ELR (cell line): ENCODE results near the gene UGT2B11.
"Not testable (repeated sequence)": the region's sequence is repeated elsewhere in the genome, so short reads cannot be mapped to it uniquely, and the experiment has no call there.

Experiments used
- DNase-seq: peaks from one replicate; pipeline ENCODE4 v3.0.0-alpha.2; 2015; ENCODE audit warnings: low read depth

The UGT2B11 gene

GRCh38 chr4:69214716-69215115, at the start of gene UGT2B11:
UGT2B11 (minus strand) TSS chr4:69214748; CDS start chr4:69214722, 26 bp downstream.
- DNase-seq, result no peak

- DNase-seq, result not testable (repeated sequence)
Observed at GRCh38 chr4:69253147-69253772, 38.7 kb upstream of the UGT2B11 start.

- DNase-seq, result not testable (repeated sequence)
Observed at GRCh38 chr4:69250884-69251283, 36.3 kb upstream of the UGT2B11 start.

GRCh38 chr4:69242562-69243240, 28.2 kb upstream of the UGT2B11 start:
- not testable (repeated sequence) for DNase-seq

- DNase-seq, result not testable (repeated sequence)
Observed at GRCh38 chr4:69241746-69242145, 27.2 kb upstream of the UGT2B11 start.

- DNase-seq, result not testable (repeated sequence)
Observed at GRCh38 chr4:69240787-69241186, 26.2 kb upstream of the UGT2B11 start.

- no peak for DNase-seq
Observed at GRCh38 chr4:69239557-69240168, 25.1 kb upstream of the UGT2B11 start.

GRCh38 chr4:69239092-69239491, 24.5 kb upstream of the UGT2B11 start:
- no peak for DNase-seq

- DNase-seq, result peak; percentile 0
Observed at GRCh38 chr4:69224891-69225290, 10.3 kb upstream of the UGT2B11 start.

GRCh38 chr4:69223277-69223676, 8.7 kb upstream of the UGT2B11 start:
- not testable (repeated sequence) for DNase-seq

GRCh38 chr4:69218491-69218890, 3.9 kb upstream of the UGT2B11 start:
- not testable (repeated sequence) for DNase-seq

GRCh38 chr4:69210911-69211310, 3.6 kb downstream of the UGT2B11 start:
- no peak for DNase-seq

- DNase-seq, result not testable (repeated sequence)
Observed at GRCh38 chr4:69198506-69198905, 16.0 kb downstream of the UGT2B11 start.

- peak; percentile 3 for DNase-seq
Observed at GRCh38 chr4:69196209-69196965, 18.2 kb downstream of the UGT2B11 start.

- DNase-seq, result no peak
Observed at GRCh38 chr4:69194166-69194565, 20.4 kb downstream of the UGT2B11 start.

- not testable (repeated sequence) for DNase-seq
Observed at GRCh38 chr4:69191905-69192304, 22.6 kb downstream of the UGT2B11 start.

- not testable (repeated sequence) for DNase-seq
Observed at GRCh38 chr4:69190621-69191020, 23.9 kb downstream of the UGT2B11 start.

- DNase-seq, result not testable (repeated sequence)
Observed at GRCh38 chr4:69181519-69182169, 32.9 kb downstream of the UGT2B11 start.

GRCh38 chr4:69179817-69180216, 34.7 kb downstream of the UGT2B11 start:
- not testable (repeated sequence) for DNase-seq

- DNase-seq, result not testable (repeated sequence)
Observed at GRCh38 chr4:69178751-69179205, 35.8 kb downstream of the UGT2B11 start.

- DNase-seq, result peak; percentile 49
Observed at GRCh38 chr4:69170233-69171134, 44.1 kb downstream of the UGT2B11 start.
